GM18507 (cell line): ENCODE data around the gene PTCHD1.

Experiments
- DNase-seq: peaks from one replicate; pipeline ENCODE4 v3.0.0; 2011; ENCODE audit warnings: low read depth; ENCODE audit not compliant: insufficient read length; ENCODE audit errors: extremely low spot score
- FAIRE-seq: peaks from 2 replicates; lab custom pipeline; 2011; peaks lifted over from hg19 to GRCh38; lab: Jason Lieb, UNC

PTCHD1 gene

DNA sequence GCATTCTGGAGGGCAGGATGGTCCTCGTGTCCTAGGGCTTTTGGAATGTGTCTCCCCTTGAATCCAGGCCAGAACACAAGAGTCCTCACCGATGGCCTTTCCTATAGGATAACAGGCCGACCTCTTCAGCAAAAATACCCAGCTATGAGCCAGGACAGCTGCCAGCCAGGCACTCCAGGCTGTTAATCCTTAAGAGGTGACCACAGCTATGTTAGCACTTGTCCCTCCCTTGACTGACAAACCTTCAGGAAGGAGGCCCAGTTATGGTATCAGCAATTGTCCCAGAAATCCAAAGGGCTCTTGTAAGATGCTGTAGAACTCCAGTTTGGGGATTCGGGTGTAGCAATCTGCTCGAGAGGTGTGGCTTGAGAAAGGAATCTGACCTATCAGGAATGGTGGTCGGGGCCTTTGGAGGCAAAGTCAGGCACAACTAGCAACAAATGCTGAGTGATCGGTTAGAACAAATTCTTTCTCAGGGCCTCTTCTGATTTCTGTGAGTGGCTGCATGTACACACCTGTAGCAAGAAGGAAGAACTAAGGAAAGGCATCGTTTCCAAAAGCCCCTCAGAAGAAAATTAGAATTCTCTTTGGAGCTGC, 54.6 kb downstream of the PTCHD1 start:
- FAIRE-seq (no peak), DNase-seq (no peak)

GRCh38 chrX:23390979-23391378, 56.3 kb downstream of the PTCHD1 start:
- no peak for FAIRE-seq

GRCh38 chrX:23392195-23392594, 57.5 kb downstream of the PTCHD1 start:
- FAIRE-seq, result no peak
- DNase-seq, result no peak

More at GRCh38 chrX:23390979-23391378, 56.3 kb downstream of the PTCHD1 start:
- no peak for DNase-seq

- FAIRE-seq (no peak), DNase-seq (no peak)
These were observed 59.8 kb downstream of the PTCHD1 start for GRCh38 chrX:23394421-23394820.

DNA sequence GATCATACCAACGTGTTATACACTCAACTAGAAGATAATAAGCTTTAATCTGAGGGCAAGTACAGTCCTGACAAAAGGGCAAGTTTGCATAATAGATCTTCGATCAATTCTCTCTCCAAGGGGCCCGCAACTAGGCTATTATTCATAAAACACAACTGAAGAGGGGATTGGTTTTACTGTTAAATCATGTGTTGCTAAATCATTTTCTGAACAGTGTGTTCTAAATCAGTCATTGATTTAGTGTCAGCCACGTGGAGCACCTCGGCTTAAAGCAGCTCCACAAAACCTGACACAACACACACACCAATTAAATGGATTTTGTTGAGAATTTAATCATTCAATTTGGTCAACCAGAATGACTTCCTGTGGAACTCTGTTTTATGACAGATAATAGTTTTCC, 61.6 kb downstream of the PTCHD1 start:
- FAIRE-seq, result no peak

GRCh38 chrX:23398570-23398969, 63.9 kb downstream of the PTCHD1 start:
- DNase-seq (no peak), FAIRE-seq (no peak)

More for the DNA sequence above, 61.6 kb downstream of the PTCHD1 start:
- no peak for DNase-seq

DNA sequence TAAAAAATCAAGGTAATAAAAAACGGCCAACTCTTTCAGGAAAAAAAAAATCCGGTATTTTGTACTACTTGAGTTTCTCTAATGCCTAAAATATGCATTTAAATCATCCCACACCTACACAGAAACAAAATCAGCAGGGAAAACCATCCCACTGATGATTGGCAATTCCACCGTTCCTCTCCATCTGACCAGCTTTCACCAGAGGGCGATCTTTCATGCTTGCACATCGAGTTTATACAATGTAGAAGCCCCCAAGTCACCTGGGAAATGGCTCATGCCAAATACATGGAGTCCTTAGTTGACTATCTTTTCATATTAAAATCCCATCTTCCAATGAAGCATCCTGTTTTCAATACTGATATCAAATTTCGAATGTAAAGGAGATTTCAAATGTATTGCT, 69.2 kb downstream of the PTCHD1 start:
- FAIRE-seq (no peak), DNase-seq (no peak)

GRCh38 chrX:23422912-23423311, 88.3 kb downstream of the PTCHD1 start:
- DNase-seq (no peak), FAIRE-seq (no peak)

DNA sequence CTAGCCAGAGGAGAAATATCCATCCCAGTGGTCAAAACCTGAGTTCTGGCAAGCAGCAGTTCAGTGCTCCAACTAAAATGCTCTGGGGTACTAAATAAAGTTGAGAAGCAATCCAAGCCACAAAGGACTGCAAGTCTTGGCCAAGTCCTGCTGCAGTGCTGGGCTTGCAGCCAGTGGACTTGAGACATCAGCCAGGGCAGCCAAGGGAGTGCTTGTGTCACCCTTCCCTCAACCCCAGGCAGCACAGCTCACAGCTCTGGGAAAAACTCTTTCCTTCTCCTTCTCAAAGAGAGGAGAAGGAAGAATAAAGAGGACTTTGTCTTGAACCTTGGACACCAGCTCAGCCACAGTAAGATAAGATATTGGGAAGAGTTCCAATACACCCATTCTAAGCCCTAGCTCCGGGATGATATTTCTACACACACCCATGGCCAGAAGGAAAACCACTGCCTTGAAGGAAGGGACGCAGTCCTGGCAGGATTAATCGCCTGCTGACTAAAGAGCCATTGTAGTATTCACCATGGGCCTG, 99.8 kb downstream of the PTCHD1 start:
- DNase-seq (no peak), FAIRE-seq (no peak)

- DNase-seq, result no peak
- FAIRE-seq, result no peak
These were observed 100.5 kb downstream of the PTCHD1 start for GRCh38 chrX:23435108-23435507.

DNA sequence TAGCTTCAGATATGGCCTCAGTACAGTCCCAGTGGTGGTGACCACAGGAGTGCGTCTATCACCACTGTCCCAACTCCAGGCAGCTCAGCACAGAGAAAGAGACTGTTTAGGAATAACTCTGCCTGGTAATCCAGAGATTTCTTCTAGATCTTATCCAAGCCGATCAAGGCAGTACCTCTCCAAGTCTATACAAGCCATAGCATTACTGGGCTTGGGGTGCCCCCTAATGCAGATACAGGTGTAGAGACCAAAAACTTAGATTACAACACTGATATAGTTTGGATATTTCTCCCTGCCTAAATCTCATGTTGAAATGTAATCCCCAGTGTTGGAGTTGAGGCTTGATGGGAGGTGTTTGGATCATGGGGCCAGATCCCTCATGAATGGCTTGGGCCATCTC, 100.9 kb downstream of the PTCHD1 start:
- no peak for DNase-seq
- FAIRE-seq, result no peak

DNA sequence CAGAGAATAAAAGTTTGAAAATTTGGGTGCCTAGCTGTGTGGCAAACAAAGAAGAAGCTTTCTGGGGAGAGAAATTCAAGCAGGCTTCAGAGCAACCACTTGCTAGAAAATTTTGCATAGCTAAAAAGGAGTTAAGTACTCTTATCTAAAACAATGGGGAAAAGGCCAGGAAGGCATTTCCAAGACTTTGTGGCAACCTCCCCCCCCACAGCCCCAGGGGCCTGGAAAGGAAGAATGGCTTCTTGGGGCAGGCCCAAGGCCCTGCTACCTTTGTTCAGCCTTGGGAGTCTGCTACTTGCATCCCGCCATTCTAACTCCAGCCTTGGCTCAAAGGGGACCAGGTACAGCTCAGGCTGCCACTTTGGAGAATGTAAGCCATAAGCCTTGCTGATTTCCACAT, 102.2 kb downstream of the PTCHD1 start:
- FAIRE-seq (no peak), DNase-seq (no peak)

GRCh38 chrX:23451266-23451665, 116.6 kb downstream of the PTCHD1 start:
- no peak for DNase-seq
- no peak for FAIRE-seq
